ENCODE measurements around the gene AQP12A.

The AQP12A gene

DNA sequence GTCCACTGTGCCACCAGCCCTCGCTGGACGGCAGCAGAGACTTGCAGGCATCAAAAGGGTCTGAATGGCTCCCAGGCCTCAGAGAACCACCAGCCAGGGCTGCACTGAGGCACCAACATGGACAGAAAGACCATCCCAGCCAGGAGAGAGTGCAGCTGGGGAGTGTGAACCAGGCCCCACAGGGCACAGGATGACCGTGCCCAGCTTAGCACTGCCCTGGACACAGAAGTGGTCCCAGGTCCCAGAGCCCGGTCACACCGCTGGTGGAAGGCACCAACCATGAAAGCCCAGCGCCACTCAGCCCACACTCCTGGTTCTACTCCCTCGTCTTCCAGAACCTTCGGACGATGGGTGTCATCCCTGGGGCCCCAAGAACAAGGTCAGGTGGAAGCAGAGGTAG is 20.5 kb downstream of the AQP12A start:
- no peaks in the 10 kb centered on the region for H3K4me1 ChIP-seq (ENCODE audit: insufficient read depth, low read length)
- no peak overlapping the region for H2AFZ ChIP-seq (ENCODE audit: low read depth, low read length)
- H3K4me2 ChIP-seq (ENCODE audit: insufficient read depth, low read length), result no peak overlapping the region
- TF ChIP-seq CTCF (IDR thresholded peaks at IDR 0.05; ENCODE audit: borderline replicate concordance, extremely low read depth, low read length, poor library complexity, severe bottlenecking) (no peak), EZH2 (IDR thresholded peaks at IDR 0.05; ENCODE audit: borderline replicate concordance, low read depth, low read length, severe bottlenecking) (no peak)
- H3K4me3 ChIP-seq (ENCODE audit: low read depth in 1 of 2, low read length in 2 of 2), result no peak overlapping the region
- DNase-seq, result no peak
- no peak overlapping the region for H3K27ac ChIP-seq (ENCODE audit: low read length)
- no peaks in the 10 kb centered on the region for H3K36me3 ChIP-seq (ENCODE audit: insufficient read depth, low read length)
- no peak for ATAC-seq (ENCODE audit: insufficient read depth, low read depth)
- peaks cover 8% of the 10 kb centered on the region for H3K27me3 ChIP-seq (ENCODE audit: insufficient read depth, low read length, poor library complexity)
- H3K9ac ChIP-seq (ENCODE audit: low read depth, low read length), result no peak overlapping the region
- peaks cover 3% of the 10 kb centered on the region for H4K20me1 ChIP-seq (ENCODE audit: insufficient read depth, low read length)
- H3K79me2 ChIP-seq (ENCODE audit: insufficient read depth, low read length), result no peaks in the 10 kb centered on the region
- no peaks in the 10 kb centered on the region for H3K9me3 ChIP-seq (ENCODE audit: insufficient read depth, low read length, severe bottlenecking)

DNA sequence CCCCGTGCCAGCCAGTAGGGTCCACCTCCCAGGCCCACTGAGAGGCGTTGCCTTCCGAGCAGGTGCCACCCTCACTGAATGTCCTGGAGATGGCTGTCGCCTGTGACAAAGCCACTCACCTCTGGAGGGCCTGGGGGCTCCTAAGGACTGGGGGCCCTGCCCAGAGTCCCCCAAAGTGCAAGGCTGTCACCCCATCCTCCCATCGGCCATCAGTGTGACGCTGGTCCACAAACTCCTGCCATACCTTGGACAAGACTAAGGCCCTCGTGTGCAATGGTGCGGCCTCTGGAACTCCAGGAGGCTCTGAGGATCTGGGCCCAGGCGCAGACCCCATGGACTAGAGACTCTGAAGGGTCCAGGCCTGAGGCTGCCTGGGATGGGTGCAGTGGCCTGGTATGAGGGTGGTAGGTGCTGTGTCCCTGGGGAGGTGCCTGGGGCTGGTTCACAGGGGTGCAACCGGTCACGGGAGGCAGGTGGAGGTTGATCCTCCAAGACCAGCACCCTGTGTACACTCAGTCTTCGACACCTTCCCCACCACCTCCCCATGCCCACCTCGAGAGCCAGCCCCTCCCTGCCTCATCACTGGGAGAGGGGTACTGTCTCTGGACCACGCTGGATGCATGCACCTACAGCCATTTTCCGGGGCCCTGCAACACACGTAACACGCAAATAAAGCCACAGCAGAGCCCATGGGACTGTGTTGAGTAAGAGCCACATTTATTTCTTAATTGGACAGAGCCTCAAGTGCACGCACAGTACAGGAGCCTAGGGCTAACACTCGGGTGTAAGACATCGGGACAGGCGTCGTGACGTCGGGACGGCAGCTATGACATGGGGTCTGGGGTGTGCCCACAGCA is 21.6 kb downstream of the AQP12A start:
- Histone ChIP-seq H3K36me3 (ENCODE audit: insufficient read depth, low read length) (no peaks in the 10 kb centered on the region), H2AFZ (ENCODE audit: low read depth, low read length) (no peak overlapping the region), H3K4me2 (ENCODE audit: insufficient read depth, low read length) (no peak overlapping the region), H3K4me3 (ENCODE audit: low read depth in 1 of 2, low read length in 2 of 2) (no peak overlapping the region), H3K79me2 (ENCODE audit: insufficient read depth, low read length) (no peaks in the 10 kb centered on the region), H4K20me1 (ENCODE audit: insufficient read depth, low read length) (peaks cover 9% of the 10 kb centered on the region), H3K9ac (ENCODE audit: low read depth, low read length) (no peak overlapping the region), H3K4me1 (ENCODE audit: insufficient read depth, low read length) (no peaks in the 10 kb centered on the region), H3K9me3 (ENCODE audit: insufficient read depth, low read length, severe bottlenecking) (no peaks in the 10 kb centered on the region), H3K27ac (ENCODE audit: low read length) (no peak overlapping the region), H3K27me3 (ENCODE audit: insufficient read depth, low read length, poor library complexity) (no peaks in the 10 kb centered on the region)
- TF ChIP-seq EZH2 (IDR thresholded peaks at IDR 0.05; ENCODE audit: borderline replicate concordance, low read depth, low read length, severe bottlenecking) (no peak), CTCF (IDR thresholded peaks at IDR 0.05; ENCODE audit: borderline replicate concordance, extremely low read depth, low read length, poor library complexity, severe bottlenecking) (no peak)
- DNase-seq, result no peak
- no peak for ATAC-seq (ENCODE audit: insufficient read depth, low read depth)

DNA sequence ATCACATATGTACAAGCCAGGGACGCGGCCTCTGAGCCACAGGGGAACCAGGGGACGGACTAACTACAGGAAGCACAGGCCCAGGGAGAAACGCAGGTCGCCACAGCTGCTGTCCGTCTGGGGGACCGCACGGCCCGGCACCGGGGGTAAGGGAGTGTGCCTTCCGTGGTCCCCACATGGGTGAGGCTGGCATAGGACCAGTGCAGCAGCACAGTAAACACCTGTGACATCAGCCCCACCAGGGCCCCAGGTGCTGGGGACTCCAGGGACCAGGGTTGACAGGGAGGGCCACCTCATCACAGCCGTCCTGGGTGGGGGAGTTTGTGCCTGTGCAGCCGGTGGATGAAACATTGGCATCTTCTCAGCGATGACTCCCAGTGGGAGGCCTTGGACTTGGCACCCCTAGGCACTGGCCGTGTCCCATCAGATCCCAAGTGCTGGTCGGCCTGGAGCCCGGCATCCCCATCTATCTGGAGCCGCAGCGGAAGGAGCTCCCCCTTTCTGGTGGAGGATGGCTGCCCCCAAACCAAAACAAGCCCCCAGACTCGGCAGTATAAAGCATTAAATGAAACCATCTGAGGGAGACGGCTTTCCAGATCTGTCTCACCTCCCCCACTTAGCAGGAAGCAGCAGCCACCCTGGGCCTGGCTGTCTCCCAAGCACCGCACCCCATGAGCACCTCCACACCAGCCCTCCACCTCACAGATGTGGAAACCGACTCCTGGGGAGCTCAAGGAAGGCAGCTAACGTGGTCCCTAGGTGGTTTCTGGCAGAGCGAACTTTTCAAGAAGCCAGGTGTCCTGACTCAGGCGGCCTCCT is 22.5 kb downstream of the AQP12A start:
- Histone ChIP-seq H3K4me1 (ENCODE audit: insufficient read depth, low read length) (no peaks in the 10 kb centered on the region), H3K27ac (ENCODE audit: low read length) (no peak overlapping the region), H2AFZ (ENCODE audit: low read depth, low read length) (no peak overlapping the region), H4K20me1 (ENCODE audit: insufficient read depth, low read length) (peaks cover 12% of the 10 kb centered on the region), H3K9me3 (ENCODE audit: insufficient read depth, low read length, severe bottlenecking) (no peaks in the 10 kb centered on the region), H3K9ac (ENCODE audit: low read depth, low read length) (no peak overlapping the region), H3K4me3 (ENCODE audit: low read depth in 1 of 2, low read length in 2 of 2) (no peak overlapping the region), H3K4me2 (ENCODE audit: insufficient read depth, low read length) (no peak overlapping the region), H3K79me2 (ENCODE audit: insufficient read depth, low read length) (no peaks in the 10 kb centered on the region), H3K36me3 (ENCODE audit: insufficient read depth, low read length) (no peaks in the 10 kb centered on the region), H3K27me3 (ENCODE audit: insufficient read depth, low read length, poor library complexity) (no peaks in the 10 kb centered on the region)
- DNase-seq, result no peak
- no peak for TF ChIP-seq CTCF (IDR thresholded peaks at IDR 0.05; ENCODE audit: borderline replicate concordance, extremely low read depth, low read length, poor library complexity, severe bottlenecking)
- no peak for ATAC-seq (ENCODE audit: insufficient read depth, low read depth)
